Fibroblast of skin of scalp (primary cell): ENCODE data around the gene RDX. TPM values are rescaled to one million over a fixed set of nuclear protein-coding genes. Genes with fewer than 3 reads are reported as not detected.
"Not testable (repeated sequence)": the region's sequence is repeated elsewhere in the genome, so short reads cannot be mapped to it uniquely, and the experiment has no call there.

Source experiments
- DNase-seq: peaks from one replicate; pipeline ENCODE4 v3.0.0-alpha.2; 2013
- polyA plus RNA-seq, 2 experiments: library from polyadenylated mRNA; unstranded; fragments of 120-200 nt; gene quantifications; one replicate each; pipeline ENCODE4 v1.2.1, GENCODE V29; 2013; ENCODE audit not compliant: insufficient read length in 2 of 2

RDX gene
- polyA plus RNA-seq (2013, experiment 1 of 2; ENCODE audit: insufficient read length), result 59.3 TPM
- polyA plus RNA-seq (2013, experiment 2 of 2; ENCODE audit: insufficient read length), result 74.1 TPM

DNA sequence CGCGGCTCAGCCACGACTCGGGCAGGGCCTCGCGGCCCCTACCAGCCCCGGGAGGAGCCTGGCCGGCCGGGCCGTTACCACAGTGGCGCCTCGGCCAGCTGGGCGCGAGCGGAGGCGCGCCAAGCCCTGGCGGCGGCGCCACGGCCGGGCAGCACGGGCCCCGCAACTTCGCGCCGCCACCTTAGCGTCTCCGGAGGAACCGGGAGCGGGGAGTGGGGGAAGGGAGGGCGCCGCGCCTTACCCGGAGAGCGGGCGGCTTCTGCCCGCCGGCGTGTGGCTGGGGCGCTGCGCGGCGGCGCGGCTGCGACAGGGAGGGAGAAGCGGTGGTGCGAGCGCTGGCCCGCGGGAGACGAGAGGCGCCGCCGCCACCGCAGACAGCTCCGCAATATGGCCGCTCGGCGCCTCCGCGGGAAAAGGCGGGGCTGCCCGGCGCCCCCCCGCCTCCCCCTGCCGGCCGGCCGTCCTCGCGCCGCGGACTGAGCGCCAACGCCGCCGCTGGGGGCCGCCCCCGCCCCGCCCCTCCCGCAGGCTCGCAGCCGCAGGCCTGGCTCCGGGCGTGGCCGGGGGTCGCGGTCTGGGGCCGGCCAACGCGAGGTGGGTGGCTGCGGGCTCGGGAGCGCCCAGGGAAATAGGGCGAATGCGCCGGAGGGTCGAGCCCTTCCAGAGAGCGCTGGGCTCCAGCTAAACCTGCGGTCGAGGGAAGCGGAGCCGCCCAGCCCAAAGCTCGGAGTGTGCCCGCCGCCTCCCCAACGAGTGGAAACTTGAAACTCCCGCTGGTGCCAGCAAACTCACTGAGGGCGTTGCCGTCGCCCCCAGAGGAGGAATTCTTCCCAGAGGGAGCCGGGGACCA is at the start of gene RDX:
RDX (minus strand) TSS at position 389 of the 850 bp plus-strand sequence. CDS start 16,922 bp downstream, outside the sequence.
- peak; percentile 85 for DNase-seq

GRCh38 chr11:110345743-110346142 is 49.3 kb upstream of the RDX start:
- no peak for DNase-seq

DNA sequence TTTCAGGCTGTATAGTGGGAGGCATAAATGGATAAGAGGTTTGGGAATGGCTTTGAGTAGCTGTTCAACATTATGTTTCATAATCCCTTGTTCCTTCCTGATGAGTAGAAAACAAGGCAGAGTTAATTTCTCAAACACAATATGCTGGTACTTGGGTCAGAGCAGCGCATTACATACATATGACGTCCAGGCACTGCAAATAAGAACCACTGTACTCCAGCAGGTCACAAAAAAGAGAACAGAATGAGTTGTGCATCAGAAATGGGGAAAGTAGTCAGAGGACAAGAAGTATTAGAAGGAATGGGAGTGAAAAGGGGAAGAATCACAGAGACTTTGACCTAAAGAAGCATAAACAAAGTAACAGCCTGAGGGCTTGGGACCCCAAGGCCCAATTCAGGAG is 44.0 kb upstream of the RDX start:
- no peak for DNase-seq

- DNase-seq, result no peak
Measured at GRCh38 chr11:110339456-110340250, 43.2 kb upstream of the RDX start.

DNA sequence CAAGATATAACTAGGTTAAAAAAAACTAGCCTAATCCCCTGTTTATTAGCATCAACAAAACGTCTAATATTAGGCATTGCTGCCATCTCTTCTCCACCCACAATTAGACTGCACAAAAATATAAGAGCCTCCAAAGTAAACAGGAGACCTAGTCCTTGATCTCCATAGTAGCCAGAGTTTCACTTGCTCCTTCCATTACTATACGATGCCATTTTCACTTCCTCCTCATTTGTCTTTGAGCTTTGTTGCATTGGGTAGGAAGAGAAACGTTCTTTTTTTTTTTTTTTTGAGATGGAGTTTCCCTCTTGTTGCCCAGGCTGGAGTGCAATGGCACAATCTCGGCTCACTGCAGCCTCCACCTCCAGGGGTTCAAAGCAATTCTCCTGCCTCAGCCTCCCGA is 42.3 kb upstream of the RDX start:
- DNase-seq, result no peak

DNA sequence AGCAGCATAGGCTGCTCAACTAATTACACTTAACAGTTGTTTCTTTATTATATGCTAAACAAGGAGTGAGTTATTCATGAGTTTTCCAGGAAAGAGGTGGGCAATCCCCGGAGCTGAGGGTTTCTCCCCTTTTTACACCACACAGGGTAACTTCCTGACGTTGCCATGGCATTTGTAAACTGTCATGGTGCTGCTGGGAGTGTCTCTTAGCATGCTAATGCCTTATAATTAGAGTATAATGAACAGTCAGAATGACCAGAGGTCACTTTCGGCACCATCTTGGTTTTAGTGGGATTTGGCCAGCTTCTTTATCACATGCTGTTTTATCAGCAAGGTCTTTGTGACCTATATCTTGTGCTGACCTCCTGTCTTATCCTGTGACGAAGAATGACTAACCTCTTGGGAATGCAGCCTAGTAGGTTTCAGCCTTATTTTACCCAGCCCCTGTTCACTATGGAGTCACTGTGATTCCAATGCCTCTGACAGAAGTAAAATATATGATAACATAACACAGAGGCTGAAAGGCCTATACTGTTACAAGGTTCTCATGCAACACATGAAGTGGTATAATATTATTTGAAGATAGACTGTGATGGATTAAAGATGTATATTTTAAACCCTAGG is 41.3 kb upstream of the RDX start:
- no peak for DNase-seq

- DNase-seq, result no peak
Measured at GRCh38 chr11:110336054-110336453, 39.6 kb upstream of the RDX start.

DNA sequence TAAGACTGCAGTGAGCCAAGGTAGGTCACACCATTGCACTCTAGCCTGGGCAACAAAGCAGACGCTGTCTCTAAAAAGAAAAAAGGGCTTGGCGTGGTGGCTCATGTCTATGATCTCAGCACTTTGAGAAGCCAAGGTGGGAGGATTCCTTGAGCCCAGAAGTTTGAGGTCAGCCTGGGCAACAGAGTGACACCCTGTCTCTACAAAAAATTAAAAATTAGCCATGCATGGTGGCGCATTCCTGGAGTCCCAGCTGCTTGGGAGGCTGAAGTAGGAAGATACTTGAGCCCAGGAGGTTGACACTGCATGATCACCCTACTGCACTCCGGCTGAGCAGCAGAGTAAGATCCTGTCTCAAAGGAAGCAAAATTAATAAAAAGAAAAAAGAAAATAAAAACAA is 38.9 kb upstream of the RDX start:
- no peak for DNase-seq

DNA sequence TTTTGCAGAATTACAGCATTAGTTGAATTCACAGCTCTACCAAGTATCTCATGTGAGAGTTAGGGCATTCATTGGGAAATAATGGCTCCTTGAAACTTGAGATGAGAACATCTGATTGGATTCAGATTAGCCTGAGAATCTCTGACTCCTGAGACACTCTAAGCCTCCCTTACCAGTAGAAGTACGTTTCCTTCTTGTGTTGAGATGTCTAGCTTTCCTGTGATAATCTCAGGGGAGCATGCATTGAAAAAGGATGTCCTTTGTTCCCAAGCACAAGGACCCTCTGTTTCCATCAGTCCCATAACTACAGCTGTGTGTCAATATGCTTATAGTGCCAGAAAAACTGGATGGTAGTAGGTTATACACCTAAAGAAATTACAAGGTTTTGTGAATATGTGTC is 35.2 kb upstream of the RDX start:
- no peak for DNase-seq

DNA sequence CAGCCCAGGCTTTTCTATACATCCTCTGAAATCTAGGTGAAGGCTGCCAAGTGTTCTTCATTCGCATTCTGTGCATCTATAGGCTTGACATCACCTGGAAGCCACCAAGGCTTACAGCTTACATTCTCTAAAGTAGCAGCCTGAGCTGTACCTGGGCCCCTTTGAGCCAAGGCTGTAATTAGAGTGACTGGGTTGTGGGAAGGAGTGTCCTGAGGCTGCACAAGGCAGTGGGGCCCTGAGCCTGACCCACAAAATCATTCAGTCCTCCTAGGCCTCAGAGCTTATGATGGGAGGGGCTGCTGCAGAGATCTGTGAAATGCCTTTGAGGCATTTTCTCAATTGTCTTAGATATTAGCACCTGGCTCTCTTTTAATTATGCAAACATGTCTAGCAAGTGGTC is 33.0 kb upstream of the RDX start:
- DNase-seq, result no peak

- no peak for DNase-seq
Measured at GRCh38 chr11:110327508-110327907, 31.1 kb upstream of the RDX start.

DNA sequence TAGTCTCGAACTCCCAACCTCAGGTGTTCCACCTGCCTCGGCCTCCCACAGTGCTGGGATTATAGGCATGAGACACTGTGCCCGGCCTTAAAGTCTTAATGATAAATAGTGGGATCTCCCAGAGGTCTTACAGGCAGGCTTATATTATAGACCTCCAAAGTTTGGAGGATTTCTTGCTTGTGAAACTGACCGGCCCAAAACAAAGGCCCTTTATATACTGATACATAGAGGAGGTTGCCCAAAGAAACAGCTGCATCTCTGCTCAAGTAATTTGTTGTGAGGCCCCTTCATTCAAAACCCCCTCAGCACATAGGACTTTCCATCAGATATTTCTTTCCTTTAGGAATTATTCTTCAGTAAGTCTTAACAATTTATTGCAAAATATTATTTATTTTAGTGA is 27.4 kb upstream of the RDX start:
- no peak for DNase-seq

- DNase-seq, result no peak
Measured at GRCh38 chr11:110319501-110319900, 23.1 kb upstream of the RDX start.

GRCh38 chr11:110318638-110319404 is 22.4 kb upstream of the RDX start:
- DNase-seq, result no peak

DNA sequence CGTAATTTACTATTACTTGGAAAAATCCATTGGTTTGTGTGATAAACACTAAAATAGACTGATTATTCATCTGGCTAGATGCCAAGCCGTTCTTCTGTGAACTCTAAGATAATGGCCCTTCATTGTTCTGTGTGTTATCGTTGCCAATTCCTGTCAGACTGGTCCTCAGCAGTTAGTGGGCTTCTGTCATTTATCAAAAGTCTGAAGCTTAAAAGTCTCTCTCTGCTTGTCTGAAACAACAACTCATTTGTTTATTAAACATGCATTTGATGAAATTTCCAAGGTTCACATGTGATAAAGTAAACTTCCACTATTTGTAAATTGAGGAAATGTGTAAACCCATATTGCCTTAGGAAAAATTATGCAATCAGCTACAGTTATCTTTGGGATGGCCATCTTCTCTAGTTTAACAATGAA is 21.1 kb upstream of the RDX start:
- DNase-seq, result no peak

GRCh38 chr11:110314366-110315095 is 18.1 kb upstream of the RDX start:
- no peak for DNase-seq

- DNase-seq, result no peak
Measured at GRCh38 chr11:110312670-110313069, 16.3 kb upstream of the RDX start.

DNA sequence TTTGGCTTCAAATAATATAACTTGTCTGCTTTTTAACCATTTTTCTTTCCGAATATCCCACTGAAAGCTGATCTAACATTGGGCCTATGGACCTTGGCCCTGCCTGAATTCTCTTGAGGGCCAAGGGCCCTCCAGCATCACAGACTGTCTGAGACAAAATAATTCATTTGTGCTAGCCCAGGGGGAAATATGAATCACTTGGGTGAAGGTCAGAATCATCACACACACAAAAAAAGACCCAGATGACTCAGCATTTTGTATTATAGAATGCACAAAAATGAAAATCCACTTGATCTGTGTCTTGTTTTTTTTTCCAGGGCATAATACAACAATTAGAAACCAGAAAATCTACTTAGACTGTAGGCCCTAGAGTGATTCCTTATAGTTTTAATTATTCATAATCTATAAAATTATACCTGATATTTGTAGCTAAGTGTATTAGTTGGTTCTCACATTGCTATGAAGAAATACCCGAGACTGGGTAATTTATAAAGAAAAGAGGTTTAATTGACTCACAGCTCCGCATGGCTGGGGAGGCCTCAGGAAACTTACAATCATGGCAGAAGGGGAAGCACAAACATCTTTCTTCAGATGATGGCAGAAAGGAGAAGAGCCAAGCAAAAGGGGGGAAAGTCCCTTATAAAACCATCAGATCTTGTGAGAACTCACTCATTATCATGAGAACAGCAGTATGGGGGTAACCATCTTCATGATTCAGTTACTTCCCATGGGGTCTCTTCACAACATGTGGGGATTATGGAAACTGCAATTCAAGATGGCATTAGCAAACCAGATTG is 15.6 kb upstream of the RDX start:
- DNase-seq, result peak; percentile 71

DNA sequence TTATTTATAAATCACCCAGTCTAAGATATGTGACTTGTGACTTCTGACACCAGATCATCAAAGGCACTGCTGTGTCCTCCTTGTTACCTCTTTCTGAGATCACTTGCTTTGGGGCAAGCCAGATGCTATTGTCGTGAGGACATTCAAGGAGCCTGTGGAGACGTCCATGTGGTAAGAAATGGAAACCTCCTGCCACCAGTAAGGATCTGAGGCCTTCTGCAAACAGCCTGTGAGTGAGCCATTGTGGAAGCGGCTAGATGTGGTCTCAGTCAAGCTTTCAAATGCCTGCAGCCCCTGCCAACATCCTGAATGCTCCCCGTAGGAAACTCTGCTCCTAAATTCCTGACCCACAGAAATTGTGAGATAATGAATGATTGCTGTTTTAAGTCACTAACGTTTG is 11.7 kb upstream of the RDX start:
- no peak for DNase-seq

GRCh38 chr11:110306019-110306388 is 9.6 kb upstream of the RDX start:
- DNase-seq, result not testable (repeated sequence)
